HL-60 (cell line): ENCODE data around the gene DNASE1L2.

ENCODE experiments used
- DNase-seq, 2 experiments: peaks; one replicate each; pipeline ENCODE4 v3.0.0-alpha.2; 2010 to 2020; ENCODE audit warnings: low read depth in 1 of 2, low spot score in 1 of 2
- H3K27ac ChIP-seq: fragments of 250-450 bp; sonication (Bioruptor Pico); replicated peaks from 2 replicates; pipeline ENCODE4 v1.5.1; 2020; ENCODE audit warnings: mild to moderate bottlenecking, moderate library complexity
- H3K27me3 ChIP-seq: fragments of 250-450 bp; sonication (Bioruptor Pico); 2 replicates; pipeline ENCODE4 v1.5.1; 2021; ENCODE audit warnings: mild to moderate bottlenecking, moderate library complexity; ENCODE audit not compliant: insufficient read depth, poor library complexity, severe bottlenecking
- H3K4me3 ChIP-seq: replicated peaks from 2 replicates; pipeline ENCODE4 v1.5.1; 2011; ENCODE audit warnings: mild to moderate bottlenecking, control low read depth, low read length; ENCODE audit not compliant: insufficient read depth
- GABPA ChIP-seq: IDR thresholded peaks from 2 replicates; pipeline ENCODE4 v1.6.1; 2012; ENCODE audit warnings: low read depth
- POLR2AphosphoS5 ChIP-seq: IDR thresholded peaks from 2 replicates; pipeline ENCODE4 v1.6.1; 2012; ENCODE audit warnings: low read depth
- SPI1 ChIP-seq: IDR thresholded peaks from 2 replicates; pipeline ENCODE4 v1.6.1; 2012; ENCODE audit warnings: low read depth, mild to moderate bottlenecking, borderline replicate concordance
- TF ChIP-seq, protein P1 (sequence below): IDR thresholded peaks from 2 replicates; pipeline ENCODE4 v1.6.1; 2012; ENCODE audit warnings: low read depth; ENCODE audit not compliant: insufficient replicate concordance
- TF ChIP-seq, protein P2 (sequence below): IDR thresholded peaks from one replicate; pipeline ENCODE4 v1.5.1; 2011; ENCODE audit warnings: low read length, control low read depth, inconsistent platforms; ENCODE audit not compliant: insufficient read depth

Gene DNASE1L2

DNA sequence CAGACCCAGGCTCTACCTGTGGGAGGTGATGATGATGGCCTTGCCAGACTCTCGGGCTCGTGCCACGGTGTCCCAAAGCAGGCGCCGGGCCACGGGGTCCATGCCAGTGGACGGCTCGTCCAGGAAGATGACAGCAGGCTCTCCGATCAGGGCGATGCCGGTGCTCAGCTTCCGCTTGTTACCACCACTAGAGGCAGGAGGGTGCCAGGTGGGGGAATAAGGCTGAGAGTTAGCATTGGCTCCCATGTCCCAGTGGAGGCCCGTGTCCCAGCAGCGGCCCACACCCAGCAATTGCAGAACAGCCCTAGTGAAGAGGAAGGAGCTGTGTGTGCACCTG lies 42.0 kb downstream of the DNASE1L2 start:
- no peak for DNase-seq
- no peak for TF ChIP-seq POLR2AphosphoS5
- no peak for TF ChIP-seq GABPA
- TF ChIP-seq, protein P1, sequence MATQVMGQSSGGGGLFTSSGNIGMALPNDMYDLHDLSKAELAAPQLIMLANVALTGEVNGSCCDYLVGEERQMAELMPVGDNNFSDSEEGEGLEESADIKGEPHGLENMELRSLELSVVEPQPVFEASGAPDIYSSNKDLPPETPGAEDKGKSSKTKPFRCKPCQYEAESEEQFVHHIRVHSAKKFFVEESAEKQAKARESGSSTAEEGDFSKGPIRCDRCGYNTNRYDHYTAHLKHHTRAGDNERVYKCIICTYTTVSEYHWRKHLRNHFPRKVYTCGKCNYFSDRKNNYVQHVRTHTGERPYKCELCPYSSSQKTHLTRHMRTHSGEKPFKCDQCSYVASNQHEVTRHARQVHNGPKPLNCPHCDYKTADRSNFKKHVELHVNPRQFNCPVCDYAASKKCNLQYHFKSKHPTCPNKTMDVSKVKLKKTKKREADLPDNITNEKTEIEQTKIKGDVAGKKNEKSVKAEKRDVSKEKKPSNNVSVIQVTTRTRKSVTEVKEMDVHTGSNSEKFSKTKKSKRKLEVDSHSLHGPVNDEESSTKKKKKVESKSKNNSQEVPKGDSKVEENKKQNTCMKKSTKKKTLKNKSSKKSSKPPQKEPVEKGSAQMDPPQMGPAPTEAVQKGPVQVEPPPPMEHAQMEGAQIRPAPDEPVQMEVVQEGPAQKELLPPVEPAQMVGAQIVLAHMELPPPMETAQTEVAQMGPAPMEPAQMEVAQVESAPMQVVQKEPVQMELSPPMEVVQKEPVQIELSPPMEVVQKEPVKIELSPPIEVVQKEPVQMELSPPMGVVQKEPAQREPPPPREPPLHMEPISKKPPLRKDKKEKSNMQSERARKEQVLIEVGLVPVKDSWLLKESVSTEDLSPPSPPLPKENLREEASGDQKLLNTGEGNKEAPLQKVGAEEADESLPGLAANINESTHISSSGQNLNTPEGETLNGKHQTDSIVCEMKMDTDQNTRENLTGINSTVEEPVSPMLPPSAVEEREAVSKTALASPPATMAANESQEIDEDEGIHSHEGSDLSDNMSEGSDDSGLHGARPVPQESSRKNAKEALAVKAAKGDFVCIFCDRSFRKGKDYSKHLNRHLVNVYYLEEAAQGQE = no peak
- H3K27ac ChIP-seq = no peak overlapping the region
- no peak overlapping the region for H3K4me3 ChIP-seq
- H3K27me3 ChIP-seq = no peaks in the 10 kb centered on the region

DNA sequence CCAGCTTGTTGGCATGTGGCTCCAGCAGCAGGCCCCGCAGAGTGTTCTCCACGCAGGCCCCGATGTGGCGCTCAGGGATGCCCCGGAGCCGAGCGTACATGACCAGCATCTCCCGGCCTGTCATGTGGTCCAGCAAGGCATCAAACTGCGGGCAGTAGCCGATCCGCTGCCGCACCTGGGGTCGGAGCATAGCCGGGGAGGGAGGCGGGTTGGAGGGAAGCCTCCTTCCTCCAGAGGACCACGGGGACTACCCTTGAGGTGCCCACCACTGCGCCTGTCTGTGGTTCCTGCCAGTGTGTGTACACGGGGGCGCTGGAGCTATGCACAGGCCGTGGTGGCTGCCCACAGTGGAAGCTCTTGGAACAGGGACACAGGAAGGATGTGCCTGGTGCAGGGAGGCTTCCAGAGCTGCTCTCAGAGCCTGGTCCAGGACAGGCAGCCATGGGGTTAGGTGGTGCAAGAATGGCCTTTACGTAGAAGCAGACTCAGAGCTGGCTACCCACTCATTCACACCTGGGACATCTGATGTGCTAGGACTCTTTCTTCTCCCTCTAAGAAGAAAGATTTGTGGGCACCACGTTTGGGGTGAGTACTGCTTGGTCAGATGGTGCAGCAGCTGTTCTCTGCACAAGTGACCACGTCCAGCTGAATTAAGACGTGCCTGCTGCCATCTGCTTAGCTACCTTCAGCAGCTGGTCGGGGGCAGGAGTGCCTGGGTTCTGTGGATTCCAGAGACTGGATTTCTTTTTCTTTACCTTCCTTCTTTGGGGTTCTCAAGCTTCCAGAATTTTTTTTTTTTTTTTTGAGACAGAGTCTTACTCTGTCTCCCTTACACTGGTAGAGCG lies 42.9 kb downstream of the DNASE1L2 start:
- H3K4me3 ChIP-seq = no peak overlapping the region
- DNase-seq = no peak
- H3K27me3 ChIP-seq = no peaks in the 10 kb centered on the region
- TF ChIP-seq, protein P2, sequence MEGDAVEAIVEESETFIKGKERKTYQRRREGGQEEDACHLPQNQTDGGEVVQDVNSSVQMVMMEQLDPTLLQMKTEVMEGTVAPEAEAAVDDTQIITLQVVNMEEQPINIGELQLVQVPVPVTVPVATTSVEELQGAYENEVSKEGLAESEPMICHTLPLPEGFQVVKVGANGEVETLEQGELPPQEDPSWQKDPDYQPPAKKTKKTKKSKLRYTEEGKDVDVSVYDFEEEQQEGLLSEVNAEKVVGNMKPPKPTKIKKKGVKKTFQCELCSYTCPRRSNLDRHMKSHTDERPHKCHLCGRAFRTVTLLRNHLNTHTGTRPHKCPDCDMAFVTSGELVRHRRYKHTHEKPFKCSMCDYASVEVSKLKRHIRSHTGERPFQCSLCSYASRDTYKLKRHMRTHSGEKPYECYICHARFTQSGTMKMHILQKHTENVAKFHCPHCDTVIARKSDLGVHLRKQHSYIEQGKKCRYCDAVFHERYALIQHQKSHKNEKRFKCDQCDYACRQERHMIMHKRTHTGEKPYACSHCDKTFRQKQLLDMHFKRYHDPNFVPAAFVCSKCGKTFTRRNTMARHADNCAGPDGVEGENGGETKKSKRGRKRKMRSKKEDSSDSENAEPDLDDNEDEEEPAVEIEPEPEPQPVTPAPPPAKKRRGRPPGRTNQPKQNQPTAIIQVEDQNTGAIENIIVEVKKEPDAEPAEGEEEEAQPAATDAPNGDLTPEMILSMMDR = no peak
- no peak overlapping the region for H3K27ac ChIP-seq

DNA sequence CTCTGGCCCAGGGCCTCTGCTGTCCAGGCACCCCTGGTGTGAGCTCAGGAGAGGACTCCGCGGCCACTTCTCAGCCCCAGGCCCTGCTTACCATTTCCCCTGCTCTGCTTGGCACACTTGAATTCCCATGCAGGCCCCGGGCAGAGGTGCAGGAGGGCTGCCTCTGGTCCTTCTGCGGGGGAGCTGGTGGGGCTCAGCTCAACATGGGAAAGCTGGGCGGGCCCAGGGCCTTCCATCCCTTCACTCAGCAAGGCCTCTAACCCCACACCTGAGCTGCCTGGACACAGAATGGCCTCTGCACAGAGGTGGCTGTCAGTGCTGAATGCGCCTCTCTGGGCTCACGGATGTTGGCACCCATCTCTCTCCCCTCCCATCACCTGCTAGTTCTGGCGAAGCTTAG lies 44.2 kb downstream of the DNASE1L2 start:
- TF ChIP-seq GABPA = no peak
- TF ChIP-seq, protein P1 = no peak
- TF ChIP-seq, protein P2 = no peak
- no peak for TF ChIP-seq SPI1
- no peak for TF ChIP-seq POLR2AphosphoS5
- no peak for DNase-seq
- Histone ChIP-seq H3K27me3 (no peaks in the 10 kb centered on the region), H3K27ac (no peak overlapping the region), H3K4me3 (no peak overlapping the region)

DNA sequence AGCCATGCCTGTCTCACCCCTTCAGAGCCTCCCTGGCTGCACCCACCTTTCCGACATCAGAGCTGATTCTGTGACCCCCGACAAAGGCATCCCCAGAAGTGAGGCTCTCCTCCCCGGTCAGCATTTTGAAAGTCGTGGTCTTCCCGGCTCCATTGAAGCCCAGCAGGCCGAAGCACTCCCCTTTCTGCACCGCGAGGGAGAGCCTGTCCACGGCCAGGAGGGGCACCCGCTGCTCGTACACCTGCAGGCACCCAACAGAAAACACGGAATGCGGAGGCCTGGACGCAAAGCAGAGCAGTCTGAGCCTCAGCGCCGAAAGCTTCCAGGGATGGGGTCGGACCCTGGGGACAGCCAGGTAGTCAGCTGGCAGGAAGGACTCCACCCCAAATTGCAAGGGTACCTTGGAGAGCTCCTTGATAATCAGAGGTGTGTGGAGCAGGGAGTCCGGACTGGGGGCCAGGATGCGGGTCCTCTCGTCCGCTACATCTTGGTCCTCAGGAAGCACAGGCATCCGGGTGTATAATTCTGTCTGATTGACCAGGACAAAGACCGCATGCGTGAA lies 44.8 kb downstream of the DNASE1L2 start:
- no peak for DNase-seq

More for the DNA sequence above, 44.8 kb downstream of the DNASE1L2 start:
- H3K4me3 ChIP-seq = no peak overlapping the region
- TF ChIP-seq, protein P1 = peak; percentile 86
- TF ChIP-seq, protein P2 = no peak
- TF ChIP-seq GABPA (no peak), POLR2AphosphoS5 (no peak)
- no peak overlapping the region for H3K27ac ChIP-seq
- no peaks in the 10 kb centered on the region for H3K27me3 ChIP-seq
